NCI-H1436 treated with DMSO at 0.1 percent for 48 hours (cell line): ENCODE measurements around the gene MEF2D.

Experiments used
- DNase-seq: peaks from one replicate; lab custom pipeline; 2025; lab: John Stamatoyannopoulos, UW

The MEF2D gene

DNA sequence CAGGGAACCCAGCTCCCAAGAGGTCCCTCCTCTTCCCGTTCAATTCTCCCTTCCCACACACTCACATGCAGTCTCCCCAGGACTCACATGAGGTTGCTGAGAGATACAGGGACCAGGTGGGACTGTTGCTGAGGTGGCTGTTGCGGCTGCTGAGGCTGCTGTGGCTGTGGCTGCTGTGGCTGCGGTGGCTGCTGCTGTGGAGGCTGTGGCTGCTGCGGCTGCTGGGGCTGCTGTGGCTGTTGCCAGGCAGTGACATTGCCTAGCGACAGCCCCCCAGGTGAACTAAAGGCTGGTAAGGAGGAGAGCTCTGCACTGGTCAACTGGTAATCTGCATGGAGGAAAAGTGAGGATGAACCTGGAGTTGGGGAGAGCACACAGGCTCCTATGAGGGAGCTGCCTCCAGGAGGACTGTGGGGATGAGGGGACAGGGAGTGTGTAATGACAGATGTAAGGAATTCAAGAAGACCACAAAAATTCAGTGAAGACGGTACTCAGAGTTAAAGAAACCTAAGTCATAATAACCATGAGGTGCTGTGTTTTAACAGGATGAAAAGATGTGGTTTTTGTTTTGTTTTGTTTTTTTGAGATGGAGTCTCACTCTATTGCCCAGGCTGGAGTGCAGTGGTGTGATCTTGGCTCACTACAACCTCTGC, 31.8 kb downstream of the MEF2D start:
- no peak for DNase-seq

DNA sequence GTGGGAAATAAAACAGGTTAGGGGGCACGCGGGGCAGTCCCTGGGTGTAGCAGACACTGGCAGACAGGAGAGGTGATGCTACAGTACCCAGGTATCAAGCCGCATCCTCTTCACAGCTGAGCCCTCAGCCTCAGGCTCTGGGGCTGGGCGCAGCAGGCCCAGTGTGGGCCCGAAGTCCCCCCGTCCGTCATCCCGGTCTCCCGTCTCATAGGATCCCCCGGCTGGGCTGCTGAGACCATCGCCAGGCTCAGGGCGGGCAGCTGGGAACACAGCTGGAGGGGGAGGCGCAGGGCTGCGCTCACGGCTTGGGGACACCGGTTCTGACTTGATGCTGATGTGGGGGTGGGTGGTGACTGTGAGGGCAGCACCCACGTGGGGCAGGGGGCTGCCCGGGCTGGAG, 32.7 kb downstream of the MEF2D start:
- DNase-seq: no peak

DNA sequence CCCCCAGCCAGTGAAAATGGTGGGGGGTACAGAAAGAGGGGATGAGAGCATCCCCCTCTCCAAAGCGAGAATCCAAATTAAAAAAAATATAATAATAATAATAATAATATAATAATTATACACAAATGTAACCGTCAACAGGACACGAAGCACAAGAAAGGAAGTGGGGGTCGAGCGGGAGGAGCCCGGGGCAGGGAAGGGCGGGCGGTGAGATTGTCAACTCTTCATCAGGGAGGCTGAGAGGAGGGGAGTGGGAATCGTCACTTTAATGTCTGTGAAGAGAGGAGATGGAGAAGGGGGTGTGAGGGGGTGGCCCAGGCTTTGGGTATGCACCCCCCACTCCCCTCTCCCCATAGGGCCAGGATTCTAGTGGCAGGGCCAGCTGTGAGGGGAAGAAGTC, 33.2 kb downstream of the MEF2D start:
- no peak for DNase-seq

DNA sequence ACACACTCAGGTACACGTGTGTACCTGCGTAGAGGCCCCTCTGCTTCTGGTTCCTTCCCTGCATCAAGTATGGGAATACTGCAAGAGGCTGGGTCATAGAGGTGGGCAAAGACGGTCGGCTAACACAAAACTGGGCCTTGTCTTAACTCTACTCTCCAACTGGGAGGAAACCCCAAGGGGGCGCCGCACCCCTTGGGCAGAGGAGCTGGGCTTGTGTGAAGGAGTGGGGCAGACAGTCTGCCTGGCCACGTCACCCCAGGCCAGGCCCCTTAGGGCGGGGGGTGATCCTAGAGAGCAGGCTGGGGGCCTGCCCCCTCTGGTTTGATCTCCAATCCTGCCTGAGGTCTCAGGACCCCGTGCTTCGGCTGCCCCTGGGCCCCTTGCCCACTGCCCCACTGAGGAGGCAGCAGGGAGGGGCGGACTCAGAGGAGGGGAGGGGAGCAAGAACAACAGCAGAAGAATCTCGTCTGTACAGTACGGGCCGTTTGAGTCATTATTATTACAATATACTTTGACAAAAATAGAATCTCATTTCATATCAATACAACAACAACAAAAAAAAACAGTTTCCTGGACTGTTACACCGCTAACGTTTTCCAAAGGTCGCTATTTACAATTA, 34.7 kb downstream of the MEF2D start:
- no peak for DNase-seq

DNA sequence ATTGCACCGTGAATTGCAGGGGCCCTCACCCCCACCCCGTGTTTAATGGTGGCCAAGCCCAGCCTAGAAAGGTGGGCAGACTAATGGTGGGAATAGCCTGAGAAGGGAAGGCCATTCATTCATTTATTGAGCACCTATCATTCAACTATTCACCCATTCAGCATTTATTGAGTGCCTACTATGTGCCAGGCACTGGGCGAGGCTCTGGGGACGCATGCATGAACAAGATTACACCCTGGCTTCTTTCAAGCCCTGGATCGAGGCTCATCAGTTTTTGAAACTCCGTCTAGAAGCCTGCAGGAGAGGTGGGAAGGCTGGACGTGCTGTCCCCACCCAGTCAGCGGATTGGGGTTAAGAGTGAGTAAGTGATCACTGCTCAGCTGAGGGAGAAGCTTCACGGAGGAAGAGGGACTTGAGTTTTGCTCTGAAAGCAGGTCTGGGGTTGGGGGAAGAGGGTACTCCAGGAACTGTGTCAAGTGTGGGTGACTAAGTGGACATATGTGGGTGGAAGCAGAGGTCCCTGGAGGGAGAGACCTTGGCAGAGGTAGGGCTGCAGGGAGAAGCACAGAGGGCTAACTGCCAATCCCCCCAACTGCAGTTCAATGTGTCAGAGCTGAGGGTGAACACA, 35.6 kb downstream of the MEF2D start:
- DNase-seq: no peak

DNA sequence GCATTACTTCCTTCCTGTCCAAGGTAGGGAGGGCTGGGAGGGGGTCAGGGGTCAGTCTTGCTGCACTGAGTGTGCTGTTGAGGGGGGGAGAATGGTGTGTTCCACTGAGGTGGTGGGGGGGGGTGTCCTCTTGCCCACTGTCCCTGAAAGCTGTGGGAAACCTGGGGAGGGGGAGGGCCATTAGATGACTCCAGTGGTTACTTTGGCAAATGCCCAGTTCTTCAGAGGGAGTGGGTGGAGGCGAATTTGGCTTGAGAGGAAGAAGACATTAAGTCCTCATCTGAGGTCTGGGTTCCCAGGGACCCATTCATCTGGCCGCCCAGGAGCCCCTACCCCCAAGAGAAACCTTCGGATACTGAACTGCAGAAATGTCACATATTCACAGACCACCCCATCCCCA, 36.2 kb downstream of the MEF2D start:
- DNase-seq: no peak

DNA sequence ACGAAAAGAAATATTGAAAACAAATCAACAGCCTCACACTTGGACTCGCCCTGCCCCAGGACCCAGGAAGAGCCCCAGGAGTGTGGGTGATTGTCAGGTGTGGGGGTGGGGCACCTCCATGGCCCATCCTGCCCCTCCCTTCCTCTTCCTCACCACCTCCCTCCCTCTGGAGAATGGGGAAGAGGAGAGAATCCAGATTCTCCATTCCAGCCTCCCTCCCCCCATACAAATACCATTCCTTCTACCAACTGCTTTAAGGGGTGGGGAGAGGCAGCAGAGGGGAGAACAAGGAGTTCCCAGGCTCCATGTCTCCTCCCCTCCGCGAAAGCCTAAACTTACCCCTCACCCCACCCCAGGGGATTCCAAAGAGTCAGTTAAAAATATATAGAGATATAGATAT, 36.7 kb downstream of the MEF2D start:
- DNase-seq: no peak

DNA sequence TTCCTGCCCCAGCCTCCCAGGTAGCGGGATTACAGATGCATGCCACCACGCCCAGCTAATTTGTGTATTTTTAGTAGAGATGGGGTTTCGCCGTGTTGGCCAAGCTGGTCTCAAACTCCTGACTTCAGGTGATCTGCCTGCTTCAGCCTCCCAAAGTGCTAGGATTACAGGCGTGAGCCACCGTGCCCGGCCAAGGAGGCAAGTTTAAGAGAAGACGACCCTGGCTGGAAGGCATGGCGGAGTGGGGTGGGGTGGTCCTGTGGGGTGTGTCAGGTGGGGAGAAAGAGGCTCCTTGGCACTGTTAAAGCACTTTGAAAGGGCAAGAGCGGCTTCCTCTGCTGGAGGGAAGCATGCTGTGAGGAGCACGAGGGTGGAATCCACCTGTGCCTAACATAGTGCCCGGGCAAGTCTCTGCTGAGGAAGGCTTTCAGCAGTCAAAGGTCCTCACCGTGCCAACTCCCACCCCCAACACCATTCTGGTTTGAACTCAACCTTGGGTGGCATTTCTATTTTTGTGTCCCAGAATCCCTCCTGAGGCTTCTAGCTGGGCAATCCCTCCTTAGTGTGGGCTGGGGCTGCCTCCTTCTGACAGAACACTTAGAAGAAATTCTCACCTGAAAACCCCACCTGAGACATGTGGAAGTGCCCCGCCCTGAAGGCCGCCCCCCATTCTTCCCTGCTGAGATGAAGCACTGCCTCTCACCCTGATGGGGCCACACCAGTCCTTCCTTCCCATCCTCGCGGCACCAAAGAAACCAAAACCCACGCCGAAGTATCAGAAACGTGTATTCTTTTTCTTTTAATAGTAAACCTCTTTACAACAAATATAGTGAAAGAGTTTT, 37.4 kb downstream of the MEF2D start:
- DNase-seq: no peak

DNA sequence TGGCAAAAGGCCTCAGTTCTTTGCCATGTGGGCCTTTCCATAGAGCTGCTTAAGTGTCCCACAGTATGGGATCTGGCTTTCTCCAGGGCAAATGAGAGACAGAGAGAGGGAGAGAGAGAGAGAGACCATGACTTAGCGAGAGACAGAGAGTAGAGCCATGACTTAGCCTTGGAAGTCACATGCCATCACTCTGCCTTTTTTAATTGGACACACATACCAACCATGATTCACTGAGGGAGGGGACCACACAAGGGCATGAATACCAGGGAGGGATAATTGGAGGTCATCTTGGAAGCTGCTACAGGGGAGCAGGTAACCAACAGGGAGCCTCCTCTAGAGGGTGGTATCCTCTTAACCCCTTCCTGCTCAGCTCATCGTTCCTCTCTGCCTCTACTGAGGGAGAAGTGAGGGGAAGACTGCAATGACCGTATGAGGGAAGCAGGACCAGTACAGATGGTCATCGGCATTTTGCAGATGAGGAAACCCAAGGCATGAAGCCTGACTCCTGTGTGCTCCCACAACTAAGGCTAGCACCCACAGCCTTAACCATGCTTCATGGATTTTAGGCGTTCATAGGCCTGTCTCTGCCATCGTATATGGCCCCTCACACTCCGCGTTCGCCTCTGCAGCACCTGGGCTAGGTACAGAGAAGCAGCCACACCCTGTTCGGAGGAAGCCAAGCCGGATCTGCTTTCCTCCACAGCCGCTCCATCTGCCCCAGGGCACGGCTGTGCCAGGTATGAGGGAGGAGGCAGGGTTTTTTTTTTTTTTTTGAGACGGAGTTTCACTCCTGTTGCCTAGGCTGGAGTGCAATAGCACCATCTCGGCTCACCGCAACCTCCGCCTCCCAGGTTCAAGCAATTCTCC, 38.6 kb downstream of the MEF2D start:
- DNase-seq: no peak

DNA sequence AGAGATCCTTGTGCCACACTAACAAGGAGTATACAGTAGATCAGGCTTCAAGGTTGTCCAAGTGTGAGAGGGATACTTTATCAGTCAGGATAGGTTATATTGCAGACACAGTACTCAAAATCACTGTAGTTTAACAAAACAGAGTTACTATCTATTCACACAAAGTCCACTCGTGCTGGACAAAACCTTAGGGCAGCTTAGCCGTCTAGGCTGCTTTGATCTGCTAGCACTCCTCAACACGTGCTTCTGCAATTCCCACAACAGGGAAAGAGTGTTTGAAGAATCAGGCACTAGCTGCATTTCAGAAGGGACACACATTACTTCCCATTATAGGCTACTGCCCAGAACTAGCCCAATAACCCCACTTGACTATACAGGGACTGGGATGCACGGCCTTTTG, 39.5 kb downstream of the MEF2D start:
- no peak for DNase-seq

DNA sequence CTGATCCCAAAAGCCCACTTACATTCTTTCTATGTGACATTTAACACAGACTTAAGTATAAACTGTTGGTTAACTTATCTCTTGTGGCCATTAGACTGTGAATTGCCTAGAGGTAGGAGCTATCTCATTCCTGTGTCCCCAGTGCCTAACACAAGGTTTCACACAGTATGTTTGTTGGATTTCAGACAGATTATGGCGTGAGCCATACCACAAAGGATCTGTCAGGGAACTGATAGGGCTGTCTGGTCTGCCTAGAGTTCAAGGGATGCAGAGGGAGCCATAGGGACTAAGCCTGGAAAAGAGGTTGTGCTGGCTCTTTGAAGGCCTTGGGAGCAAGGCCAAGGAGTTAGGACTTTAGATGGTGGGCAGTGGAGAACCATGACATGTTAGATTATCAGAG, 40.0 kb downstream of the MEF2D start:
- DNase-seq: no peak

DNA sequence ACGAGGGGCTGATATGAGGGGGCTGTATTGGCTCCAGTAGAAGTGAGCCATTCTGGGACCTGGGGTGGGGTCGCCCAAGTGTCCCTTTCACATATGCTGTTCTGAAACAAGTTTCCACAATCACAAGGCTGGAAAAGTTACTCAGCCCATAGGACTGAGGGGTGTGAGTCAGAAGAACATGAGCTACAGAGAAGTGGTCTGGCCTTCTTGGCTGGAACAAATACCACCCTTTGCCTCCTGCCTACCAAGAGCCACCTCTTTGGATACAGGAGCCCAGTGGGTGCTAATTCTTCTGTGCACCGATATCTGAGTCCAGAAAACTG, 42.4 kb downstream of the MEF2D start:
- DNase-seq: no peak

DNA sequence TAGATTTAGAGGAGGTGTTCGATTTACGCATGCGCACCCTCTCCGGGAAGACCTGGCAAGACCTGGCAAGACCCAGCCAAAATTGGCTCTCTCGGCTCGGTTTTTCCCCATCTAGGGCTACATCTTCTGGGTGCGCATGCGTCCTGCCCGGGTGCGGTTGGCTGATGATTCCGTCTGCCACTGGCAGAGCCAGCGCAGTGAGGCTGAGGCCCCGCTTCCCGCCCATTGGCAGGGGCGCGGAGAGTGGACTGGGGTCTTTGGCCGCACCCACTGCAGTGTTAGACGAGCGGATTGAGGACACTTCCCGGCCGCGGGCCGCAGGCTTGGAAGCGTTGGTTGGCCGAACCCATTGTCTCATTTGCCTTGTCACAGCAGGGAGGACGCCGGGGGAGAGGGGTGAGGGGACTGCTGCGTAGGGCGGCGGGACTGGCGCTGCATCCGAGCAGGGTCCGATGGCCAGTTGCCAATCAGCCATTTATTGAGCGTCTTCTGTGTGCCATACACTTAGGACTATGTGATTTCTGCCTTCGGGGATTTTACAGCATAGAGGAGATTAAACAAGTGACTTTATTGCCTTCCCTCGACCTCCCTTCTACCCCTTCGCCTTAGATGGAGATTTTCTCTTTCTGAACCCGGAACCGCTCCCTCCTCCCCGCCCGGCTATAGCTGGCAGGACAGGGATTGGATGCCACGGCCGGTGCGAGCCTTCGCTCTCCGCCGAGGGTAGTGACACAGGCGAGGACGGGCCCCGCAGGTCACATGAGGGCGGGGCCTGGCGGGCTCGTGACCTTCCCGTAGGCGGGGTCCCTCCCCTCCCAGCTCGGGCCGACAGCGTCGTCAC, 43.7 kb downstream of the MEF2D start:
- peak; percentile 91 for DNase-seq

DNA sequence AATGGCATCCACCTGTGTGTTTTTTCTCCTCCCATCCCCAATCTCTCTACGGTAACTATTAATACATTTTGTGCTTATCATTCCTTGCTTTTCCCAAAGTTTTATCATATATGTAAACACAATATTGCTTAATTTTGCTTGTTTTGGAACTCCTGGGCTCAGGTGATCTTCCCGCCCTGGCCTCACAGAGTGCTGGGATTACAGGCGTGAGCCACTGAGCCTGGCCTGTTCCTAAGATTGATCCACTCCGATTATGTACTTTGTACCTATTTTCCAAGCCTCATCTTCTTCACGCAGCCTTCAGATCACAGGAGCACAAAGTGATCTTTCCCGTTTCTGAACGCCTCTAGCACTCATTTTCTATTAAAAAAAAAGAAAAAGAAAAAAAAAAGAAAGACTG, 45.2 kb downstream of the MEF2D start:
- no peak for DNase-seq

DNA sequence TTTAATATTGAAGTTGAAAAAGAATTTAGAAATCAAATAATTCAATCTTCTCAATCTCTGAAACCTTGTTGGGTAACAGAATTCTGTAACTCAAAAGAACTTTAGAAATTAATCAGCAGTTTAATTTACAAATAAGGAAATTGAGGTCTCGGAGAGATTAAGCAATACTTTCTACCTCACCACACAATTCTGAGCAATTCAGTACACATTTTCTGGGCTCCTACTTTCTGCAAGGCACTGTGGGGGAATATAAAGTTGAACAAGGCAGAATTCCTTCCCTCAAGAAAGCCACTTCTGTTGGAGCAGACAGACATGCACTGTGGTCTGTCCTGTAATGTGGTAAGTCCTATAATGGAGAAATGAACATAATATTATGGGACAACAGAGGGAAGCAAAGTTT, 47.7 kb downstream of the MEF2D start:
- no peak for DNase-seq

DNA sequence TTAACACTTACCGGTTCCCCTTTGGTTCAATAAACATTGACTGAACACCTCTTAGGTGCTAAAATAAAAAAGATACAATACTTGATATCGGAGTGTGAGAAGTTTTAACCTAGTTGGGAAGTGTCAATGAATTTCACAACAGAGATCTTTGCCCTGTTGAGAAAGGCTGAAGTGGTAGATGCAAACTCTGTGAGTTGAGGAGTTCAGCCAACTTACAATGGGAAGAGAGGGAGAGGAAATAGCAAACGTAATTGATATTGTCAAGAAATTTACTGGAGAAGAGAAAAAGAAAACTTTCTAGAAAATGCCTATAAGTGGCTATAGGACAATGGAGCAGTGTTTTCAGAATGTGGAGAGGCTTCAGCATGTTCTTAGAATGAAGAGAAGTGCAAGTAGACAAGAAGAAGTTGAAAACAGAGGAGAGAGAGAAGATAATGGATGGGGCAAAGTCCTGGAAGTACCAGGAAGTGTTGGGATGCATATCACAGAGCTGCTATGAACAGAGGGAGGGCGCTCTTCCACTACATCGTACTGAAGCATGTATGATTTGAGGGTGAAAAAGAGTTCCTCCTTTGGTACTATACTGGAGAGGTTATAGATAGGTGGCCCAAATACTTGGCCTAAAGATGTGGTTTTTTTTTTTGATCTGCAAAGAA, 48.9 kb downstream of the MEF2D start:
- no peak for DNase-seq

DNA sequence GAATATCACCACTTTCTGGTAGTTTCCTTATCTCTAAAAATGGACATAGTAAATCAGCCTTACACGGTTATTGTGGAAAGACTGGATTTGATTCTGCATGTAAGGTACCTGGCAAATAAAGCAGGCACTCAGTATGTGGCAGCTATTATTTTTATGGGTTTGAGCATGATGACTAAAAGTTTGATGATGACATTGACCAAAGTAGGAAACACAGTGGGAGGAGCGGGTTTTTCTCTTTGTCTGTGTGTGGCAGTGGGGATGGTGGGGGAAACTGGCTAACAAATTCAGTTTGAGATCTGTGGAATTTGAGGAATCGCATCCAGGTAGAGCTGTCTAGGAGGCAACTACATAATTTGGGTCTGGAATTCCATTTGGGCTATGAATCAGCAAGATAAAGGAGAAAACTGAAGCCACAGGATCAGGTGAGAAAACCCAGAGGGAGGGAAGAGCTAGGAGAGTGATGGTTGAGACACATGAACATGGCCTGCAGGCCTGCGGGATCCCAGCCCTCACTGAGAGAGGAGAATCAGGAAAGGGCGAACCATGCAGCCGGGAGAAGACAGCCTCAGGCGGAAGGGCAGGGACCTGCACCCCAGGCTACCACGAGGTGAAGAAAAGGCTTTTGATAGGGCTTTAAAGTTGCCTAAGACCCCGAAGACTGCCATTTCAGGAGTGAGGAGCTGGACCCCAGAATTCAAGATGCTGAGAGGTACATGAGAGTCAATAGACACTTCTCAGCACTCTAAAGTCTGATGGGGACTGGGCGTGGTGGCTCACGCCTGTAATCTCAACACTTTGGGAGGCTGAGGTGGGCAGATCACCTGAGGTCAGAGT, 52.2 kb downstream of the MEF2D start:
- DNase-seq: no peak

DNA sequence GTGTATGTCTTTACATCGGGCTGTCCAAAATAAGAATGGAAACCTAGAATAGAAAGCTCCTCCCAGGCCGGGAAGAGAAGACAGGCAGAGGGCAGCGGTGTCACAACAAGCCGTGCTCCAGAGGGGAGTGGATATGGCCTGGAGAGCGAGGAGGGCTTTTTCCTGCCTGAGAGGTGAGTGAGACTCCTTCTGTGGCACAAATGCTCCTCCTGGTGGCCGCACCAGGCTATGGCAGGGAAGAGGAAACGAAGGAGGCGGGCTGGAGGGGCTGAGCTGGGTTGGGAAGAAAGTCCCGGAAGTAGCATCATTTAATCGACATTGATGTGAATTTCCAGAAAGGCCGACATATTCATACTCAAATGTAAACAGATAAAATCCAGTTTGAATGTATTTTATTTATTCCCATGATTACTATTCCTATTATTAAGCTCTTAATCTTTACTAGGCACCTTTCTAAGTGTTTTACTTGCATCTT, 54.7 kb downstream of the MEF2D start:
- peak; percentile 39 for DNase-seq

DNA sequence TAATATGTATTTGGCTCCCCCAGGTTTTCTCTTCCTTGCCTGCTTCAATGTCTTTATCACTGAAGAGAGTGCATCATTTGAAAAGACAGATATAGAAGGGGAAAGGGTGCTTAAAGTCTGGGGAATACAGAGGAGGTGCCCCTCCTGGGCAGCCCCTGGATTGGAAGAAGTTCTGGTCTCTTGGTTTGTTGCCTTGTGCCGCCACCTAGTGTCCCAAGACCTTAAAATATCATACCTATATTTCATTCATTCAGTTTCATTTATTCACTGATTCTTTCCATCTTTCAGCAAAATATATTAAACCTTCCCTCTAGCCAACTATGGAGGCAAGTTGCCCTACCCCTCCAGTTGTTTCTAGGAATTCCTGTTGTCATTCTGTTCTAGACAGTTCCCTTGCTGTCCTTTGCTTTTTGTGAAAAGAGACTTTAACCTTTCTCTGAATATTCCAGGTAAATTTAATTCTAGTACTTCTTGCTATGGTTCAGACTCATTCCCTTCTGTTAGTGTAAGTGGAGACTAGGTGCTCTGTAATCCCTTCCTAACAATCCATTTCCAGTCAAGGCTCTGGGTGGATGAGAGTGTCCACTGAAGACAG, 56.1 kb downstream of the MEF2D start:
- no peak for DNase-seq
